Ovary (tissue), 3 donors: ENCODE results near the gene LRRC32.

ENCODE experiments used
- EP300 ChIP-seq: sonication (generic); formaldehyde crosslinking; IDR thresholded peaks from one replicate; pipeline ENCODE4 v1.6.1; 2017; ENCODE audit warnings: antibody characterized with exemption
- POLR2A ChIP-seq: fragments of 450-650 bp; IDR thresholded peaks from one replicate; pipeline ENCODE4 v1.6.1; 2017; ENCODE audit warnings: antibody characterized with exemption, mild to moderate bottlenecking, moderate library complexity
- TF ChIP-seq, protein P1 (sequence below), 3 donors: fragments of 450-650 bp in 2 of 3; fragments of 200-600 bp in 1 of 3; IDR thresholded peaks; one replicate each; pipeline versions ENCODE4 v1.5.1 to v1.8.0; 2016 to 2022; ENCODE audit warnings: antibody characterized with exemption in 3 of 3, mild to moderate bottlenecking in 1 of 3
- donor health status: DM: no; HTN: no; CAD: no.

DNA sequence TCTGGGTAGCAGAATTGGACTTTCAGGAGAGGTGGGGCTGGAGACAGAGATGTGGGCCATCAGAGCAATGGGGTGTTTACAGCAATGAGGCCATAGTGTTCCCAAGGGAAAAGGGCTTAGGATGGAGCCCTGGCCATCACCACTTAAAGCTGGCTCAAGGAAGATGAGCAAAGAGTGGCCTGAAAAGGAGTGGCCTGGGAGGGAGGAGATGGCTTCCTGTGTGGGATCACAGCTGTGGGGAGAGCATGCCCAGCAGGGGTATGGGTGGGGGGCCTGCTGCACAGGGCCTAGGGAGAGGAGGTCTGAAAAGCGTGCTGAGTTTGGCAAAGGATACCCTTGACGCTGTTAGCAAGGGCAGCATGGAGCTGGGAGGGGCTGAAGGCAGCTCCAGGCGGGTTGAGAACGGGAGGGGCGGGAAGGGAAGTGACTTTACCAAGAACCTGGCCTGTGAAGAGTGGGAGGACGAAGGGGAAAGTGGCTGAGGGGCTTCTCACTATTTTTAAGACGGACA lies 13.9 kb downstream of the LRRC32 start:
- TF ChIP-seq, protein P1, sequence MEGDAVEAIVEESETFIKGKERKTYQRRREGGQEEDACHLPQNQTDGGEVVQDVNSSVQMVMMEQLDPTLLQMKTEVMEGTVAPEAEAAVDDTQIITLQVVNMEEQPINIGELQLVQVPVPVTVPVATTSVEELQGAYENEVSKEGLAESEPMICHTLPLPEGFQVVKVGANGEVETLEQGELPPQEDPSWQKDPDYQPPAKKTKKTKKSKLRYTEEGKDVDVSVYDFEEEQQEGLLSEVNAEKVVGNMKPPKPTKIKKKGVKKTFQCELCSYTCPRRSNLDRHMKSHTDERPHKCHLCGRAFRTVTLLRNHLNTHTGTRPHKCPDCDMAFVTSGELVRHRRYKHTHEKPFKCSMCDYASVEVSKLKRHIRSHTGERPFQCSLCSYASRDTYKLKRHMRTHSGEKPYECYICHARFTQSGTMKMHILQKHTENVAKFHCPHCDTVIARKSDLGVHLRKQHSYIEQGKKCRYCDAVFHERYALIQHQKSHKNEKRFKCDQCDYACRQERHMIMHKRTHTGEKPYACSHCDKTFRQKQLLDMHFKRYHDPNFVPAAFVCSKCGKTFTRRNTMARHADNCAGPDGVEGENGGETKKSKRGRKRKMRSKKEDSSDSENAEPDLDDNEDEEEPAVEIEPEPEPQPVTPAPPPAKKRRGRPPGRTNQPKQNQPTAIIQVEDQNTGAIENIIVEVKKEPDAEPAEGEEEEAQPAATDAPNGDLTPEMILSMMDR (IDR thresholded peaks at IDR 0.05), result no peak
- no peak for TF ChIP-seq POLR2A
- TF ChIP-seq EP300, result no peak
